Measurements from ENCODE around the gene LDLRAD1.
A peak's percentile ranks its signal among the peaks of the same experiment; 100 is the strongest.
"Not testable (repeated sequence)": the region's sequence is repeated elsewhere in the genome, so short reads cannot be mapped to it uniquely, and the experiment has no call there.

The LDLRAD1 gene

DNA sequence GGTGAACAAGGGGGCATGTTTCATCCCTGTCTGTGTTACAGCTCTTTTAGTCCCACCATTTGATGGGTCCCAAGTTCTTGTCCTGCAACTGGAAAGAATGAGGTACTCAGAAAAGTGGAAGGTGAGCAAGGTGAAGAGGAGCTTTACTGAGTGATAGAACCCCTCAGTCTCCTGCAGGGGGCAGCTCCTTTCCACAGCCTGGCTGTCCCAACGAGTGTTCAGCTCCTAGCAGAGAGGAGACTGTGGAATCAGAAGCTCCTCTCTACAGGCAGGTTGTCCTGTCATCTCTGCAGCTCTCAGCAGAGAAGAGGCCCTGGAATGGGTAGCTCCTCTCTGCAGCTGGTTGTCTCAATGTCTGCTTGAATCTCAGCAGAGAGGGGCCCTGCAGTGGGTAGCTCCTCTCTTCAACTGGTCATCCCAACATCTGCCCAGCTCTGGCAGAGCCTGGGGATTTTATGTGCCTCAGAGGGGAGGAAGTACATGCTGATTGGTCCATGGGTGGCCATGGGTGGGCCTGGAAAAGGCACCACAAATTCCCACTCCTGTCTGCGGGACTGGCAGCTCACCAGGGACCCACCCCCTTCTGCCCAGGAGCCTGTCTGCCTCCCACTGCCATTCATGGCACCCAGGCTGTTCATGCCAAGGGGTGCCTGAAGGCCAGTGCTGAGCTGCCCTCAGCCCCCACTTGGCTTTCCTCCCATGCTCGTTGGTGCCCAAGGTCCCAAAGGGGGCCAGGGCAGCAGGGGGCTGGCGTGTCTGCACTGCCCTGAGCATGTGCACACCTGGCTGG lies 25.7 kb downstream of the LDLRAD1 start:
- DNase-seq = peak in 1 of 2 donors; percentile 8

DNA sequence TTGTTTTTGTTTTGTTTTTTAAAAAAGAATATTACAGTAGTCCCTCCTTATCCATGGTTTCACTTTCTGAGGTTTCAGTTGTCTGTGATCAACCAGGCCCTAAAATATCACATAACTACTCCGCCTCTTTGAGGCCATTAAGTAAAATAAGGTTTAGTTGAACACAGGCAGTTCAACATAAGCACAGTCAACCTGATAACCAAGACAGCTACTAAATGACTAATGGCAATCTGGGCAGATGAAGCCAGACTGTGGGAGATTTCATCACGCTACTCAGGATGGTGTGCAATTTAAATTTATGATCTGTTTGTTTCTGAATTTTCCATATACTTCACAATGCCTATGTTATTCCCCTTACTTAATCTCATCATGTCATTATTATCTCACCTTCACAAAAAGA lies 30.1 kb downstream of the LDLRAD1 start:
- DNase-seq = no peak

DNA sequence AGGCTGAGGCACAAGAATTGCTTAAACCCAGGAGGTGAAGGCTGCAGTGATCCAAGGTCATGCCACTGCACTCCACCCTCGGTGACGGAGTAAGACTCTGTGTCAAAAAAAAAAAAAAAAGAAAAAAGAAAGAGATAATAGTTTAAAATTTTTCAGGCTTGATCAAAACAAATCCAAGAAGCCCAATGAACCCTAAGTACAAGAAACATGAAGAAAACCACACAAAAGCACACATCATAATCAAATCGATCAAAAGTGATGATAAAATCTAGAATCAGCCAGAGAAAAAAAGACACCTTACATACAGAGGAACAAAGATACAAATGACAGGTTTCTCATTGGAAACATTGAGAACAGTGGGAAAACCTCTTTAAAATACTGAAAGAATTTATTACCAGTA lies 31.5 kb downstream of the LDLRAD1 start:
- no peak for DNase-seq

DNA sequence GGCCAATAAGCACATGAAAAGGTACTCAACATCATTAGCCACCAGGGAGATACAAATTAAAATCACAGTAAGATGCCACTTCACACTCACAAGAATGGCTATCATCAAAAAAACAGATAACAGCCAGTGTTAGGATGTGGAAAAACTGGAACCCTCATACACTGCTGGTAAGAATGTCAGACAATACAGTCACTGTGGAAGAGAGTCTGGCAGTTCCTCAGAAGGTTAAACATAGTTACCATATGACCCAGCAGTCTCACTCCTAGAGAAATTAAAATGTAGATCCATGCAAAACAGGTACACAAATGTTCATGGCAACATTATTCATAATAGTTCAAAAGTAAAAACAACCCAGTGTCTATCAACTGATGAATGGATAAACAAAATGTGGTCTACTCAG lies 33.3 kb downstream of the LDLRAD1 start:
- no peak for DNase-seq

DNA sequence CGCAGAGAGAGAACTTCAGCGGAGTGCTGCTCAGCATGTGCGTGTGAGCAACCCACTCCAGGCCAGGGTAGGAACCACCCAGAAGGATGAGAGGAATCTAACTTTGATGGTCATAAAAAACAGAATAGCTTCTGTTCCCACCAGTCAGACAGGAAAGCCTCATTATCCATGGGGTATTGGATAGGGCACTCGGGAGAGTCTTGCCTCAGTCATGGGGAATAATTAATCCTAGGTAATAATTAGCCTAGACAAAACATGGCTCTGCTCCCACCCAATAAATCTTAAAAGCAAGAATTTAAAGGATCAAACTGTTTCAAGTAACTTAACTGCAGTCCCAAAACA lies 35.3 kb downstream of the LDLRAD1 start:
- DNase-seq = no peak

DNA sequence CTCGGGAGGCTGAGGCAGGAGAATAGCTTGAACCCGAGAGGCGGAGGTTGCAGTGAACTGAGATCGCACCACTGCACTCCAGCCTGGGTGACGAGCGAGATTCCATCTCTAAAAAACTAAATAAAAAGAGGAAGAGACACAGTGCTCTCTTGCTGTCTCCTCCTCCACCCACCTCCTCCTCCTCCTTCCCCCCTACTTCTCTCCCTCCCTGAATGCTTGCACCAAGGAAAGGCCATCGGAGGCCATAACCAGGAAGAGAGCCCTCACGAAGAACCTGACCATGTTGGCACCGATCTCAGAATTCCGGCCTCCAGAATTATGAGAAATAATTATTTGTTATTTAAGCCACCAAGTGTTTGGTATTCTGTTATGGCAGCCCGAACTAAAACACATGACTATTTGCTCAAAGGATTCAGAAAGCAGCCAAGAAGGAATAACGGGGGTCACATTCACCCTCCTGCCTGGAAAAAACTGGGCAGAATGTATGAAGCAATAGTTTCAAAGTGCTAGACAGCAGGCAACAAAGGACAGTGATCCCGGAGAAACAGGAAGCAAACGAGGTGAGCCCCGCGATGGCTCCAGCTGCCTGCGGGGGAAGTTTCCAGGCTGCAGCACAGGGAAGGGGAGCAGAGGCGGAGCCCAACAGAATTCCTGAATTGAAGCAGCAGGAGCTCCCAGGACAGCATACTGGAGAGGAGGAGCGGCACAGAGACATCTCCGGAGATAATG lies 35.8 kb downstream of the LDLRAD1 start:
- DNase-seq = no peak

DNA sequence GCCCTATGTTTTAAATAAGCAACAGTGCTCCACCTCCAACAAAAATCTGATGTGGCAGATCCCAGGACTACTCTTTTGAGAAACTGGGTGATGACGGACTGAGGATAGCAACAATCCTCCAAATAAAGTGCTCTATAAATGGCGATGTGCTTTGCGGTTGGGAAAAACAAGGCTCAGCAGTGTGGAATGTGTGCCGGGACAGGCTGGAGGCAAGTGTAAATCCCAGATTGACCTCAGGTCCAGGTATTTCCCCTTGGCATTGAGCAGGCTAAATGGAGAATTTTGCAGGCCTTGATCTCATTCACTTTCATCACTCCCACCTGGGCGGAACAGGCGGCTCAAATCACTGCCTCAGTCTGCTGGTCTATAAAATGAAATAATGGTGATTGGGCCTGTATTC lies 36.8 kb downstream of the LDLRAD1 start:
- no peak for DNase-seq

DNA sequence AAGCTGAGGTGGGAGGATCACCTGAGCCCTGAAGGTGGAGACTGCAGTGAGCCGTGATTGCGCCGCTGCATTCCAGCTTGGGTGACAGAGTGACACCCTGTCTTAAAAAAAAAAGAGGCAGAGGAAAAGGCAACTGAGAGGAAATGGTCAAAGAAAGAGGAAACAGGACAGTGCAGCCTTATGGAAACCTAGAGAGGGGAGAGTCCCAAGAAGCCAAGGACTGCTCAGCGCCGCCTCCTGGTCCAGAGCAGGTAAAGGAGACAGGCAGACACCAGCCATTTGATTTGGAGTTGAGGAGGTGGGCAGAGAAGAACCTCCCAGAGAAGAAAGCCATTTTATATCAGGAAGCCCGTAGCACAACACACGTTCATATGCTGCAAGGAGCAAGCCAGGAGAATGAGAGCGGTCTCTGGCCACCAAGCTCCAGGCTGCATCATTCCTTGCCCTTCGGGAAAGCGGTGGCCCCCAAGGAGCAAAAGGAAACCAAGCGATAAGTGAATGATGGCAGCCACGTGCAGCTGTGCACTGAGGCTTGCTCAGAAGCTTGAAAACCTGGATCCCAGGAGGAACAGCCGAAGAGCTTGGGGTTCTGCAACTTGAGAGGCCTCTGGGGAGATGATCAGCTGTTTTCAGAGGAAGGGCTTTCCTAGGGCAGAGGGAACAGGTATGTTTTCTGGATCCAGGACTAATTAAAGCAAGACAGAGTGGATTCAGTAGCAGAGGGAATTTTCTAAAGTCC lies 38.1 kb downstream of the LDLRAD1 start:
- DNase-seq = no peak

DNA sequence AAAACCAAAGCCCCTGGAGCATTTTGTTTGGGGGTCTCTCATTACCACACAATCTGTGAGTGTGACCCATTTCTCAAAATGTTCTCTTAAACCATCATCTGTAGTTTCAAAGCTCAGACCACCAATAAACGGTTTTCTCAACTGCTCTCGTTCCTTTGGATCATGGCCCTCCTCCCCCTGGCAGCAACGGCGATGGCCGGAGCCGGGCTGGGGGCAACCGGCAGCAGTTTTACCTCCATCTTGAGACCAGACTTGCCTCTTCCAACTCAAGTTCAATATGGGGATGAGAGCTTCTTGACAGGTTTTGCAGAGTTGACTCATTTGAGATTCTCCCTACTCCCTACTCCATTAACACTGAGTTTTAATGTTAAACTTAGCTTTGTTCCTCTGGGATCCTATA lies 42.1 kb downstream of the LDLRAD1 start:
- DNase-seq = no peak

DNA sequence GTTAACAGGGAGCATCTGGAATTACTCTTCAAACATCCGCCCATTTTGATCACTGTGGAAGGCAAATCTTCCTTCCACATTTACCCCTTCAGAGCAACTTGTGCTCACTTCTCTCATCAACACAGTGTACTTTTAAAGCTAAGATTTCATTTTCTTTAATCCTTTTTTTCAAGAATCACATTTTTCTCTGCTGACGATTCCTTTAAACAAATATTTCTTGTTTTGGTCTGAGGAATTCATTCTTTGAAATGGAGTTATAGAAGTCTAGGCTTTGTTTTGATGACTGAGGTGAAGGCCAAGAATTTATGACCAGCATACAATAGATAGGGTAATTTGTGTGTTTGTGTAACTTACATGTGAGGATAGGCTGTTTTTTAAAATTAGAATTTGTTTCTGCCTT lies 46.3 kb downstream of the LDLRAD1 start:
- no peak for DNase-seq

DNA sequence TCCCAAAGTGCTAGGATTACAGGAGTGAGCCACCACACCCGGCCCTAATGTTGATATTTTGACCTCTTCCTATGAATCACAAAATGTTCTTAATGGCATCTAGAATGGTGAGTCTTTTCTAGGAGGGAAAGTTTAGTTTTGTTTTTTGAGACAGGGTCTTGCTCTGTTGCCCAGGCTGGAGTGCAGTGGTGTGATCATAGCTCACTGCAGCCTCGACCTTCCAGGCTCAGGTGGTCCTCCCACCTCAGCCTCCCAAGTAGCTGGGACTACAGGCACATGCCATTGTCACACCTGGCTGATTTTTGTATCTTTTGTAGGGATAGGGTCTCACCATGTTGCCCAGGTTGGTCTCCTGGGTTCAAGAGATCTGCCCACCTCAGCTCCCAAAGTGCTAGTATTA lies 48.7 kb downstream of the LDLRAD1 start:
- DNase-seq = not testable (repeated sequence)

DNA sequence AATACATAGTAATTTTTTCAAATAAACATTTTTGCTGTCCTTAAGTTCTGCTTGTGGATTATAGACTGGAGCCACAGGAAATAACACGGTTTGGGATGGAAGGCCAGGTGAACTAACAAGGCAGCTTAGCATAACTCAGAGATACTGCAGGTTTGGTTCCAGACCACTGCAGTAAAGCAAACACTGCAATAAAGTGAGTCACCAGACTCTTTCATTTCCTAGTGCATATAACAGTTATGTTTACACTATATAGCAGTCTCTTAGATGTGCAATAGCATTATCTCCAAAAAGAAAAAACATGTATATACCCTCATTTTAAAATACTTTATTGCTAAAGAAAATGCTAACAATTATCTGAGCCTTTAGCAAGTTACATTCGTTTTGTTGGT lies 49.9 kb downstream of the LDLRAD1 start:
- no peak for DNase-seq

DNA sequence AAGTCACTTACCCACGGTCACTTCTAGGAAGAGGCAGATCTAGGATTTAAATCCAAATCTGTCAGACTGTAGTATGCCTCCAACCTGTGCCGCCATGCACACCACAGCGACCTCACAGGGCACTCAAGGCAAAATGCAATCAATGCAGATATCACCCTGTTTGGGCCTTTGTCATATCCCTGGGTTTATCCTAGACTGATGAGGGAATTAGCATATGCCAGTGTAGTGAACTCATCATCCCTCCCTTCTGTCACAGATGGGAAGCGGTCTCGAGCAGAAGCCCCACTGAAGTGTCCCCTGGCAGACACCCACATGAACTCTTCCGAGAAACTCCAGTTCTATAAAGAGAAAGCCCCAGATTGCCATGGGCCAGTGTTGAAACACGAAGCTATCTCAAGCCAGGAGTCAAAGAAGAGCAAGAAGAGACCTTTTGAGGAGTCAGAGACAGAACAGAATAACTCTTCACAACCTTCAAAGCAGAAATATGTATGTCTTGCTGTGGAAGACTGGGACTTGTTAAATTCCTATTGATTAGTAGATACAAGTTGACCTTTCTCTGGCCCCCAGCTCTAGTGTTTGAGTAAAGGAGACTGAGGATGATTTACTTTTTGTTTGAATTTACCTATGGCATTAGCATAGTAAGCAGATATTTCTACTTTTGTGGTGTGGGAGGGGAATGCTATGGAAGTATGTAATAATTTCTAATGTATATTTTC lies 50.4 kb downstream of the LDLRAD1 start:
- DNase-seq = no peak

DNA sequence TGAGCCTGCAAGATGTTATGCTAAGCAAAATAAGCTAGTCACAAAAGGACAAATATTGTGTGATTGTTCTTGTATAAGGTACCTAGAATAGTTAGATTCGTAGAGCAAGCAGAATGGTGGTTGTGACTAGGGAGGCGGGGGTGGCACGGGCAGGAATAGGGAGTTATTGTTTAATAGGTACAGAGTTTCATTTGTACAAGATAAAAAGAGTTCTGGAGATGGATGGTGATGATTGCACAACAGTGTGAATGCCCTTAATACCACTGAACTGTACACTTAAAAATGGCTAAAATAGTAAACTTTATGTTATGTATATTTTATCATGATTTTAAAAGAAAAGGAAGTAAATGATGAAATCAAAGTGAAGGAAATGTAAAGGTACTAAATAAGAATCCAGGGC lies 51.2 kb downstream of the LDLRAD1 start:
- no peak for DNase-seq

DNA sequence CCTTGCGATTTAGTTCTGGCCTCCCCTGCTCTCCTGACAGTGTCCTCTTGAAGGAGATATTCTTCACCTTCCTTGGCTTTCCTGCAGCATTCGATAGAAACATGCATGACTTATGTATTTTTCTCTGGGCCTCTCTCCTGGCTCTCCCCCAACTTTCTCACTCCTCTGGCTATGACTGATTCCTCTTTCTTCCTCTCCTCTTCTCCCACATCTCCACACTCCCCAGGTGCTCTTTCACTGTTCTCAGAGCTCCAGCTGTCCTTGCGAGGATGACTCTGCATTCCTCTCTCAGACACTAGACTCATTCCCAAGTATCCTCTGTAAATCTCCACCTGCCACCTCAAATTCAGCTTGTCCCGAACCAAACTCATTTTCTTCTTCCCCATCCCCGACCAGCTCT lies 53.9 kb downstream of the LDLRAD1 start:
- no peak for DNase-seq

DNA sequence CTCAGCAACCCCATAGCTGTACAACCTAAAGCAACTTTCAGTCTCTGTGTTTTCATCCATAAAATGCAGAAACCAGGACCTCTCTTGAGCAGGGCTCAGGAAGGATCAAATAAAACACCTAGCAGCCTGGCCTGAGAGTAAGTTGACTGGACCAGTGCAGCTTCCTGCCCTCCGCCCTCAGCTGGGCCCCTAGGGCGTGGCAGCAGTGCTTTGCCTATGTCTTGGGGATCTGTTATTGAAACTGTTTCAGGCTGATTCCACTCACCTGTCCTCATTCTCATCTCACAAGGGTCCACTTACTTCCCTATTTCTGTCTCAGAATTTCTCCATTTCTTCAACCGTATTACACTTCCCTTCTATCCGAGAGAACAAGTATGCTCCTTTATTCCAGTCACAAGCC lies 54.5 kb downstream of the LDLRAD1 start:
- DNase-seq = no peak

DNA sequence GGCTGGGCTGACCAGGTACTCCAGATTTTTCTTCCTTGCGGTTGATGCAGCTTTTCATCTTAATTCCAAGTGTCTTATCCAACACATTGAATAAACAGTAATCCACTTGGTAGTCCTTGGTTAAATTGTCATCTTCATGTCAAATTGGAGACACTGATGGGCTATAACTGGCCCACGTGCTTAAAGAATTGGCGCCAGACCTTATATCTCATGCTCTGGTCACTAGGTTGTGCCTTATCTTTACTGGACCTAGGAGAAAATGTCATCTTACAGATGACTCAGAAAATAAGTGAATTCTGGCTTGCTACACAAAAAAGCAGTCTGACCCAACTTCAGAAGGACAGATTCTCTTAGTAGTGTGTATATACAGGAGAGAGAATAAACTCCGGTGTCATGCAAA lies 55.6 kb downstream of the LDLRAD1 start:
- DNase-seq = no peak

DNA sequence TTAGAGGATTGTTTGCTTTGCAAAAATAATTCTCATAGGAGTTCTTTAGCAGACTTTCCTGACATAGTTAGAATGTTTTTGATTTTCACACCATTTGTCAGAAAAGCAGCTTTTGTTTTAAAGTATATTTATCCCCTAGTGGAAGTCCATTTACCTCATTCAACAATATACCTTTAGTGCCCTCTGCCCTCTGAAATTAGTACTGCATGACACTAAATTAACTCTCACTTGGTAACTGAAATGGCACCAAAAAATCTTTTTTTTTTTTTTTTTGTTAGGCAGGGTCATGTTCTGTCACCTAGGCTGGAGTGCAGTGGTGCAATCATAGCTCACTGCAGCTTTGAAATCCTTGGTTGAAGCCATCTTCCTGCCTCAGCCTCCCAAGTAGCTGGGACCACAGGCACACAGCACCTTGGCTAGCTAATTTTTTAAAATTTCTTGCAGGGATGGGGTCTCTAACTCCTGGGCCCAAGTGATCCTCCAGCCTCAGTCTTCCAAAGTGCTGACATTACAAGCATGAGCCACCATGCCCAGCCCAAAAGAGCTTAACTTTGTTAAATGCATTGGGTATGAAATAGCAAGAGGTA lies 58.2 kb downstream of the LDLRAD1 start:
- DNase-seq = no peak

Data from stimulated activated CD4-positive, alpha-beta T cell treated with anti-CD3 and anti-CD28 coated beads, Interleukin-2, amount 100 ng/mL, for 24 hours (primary cell).